A549 (cell line): ENCODE results near the gene ERLIN1. TPM values are rescaled to one million over a fixed set of nuclear protein-coding genes. Genes with fewer than 3 reads are reported as not detected.
A peak's percentile ranks its signal among the peaks of the same experiment; 100 is the strongest.

Experiments
- ATAC-seq, 2 experiments: fragments of 200-7000 bp in 1 of 2; fragments of >200 bp in 1 of 2; cut with Nextera tagmentation in 1 of 2; cut with Tn5 transposase in 1 of 2; 3 replicates each; pipeline versions ENCODE4 v1.8.0 to v1.9.1; 2018 to 2020; ENCODE audit warnings: mild to moderate bottlenecking in 1 of 2, moderate library complexity in 1 of 2
- CTCF ChIA-PET: fragments of 300-600 bp; sonication (Branson Sonifier 250); formaldehyde crosslinking; extraction: SDS; loops from one replicate; lab custom pipeline; 2021; ENCODE audit warnings: antibody characterized with exemption, inconsistent platforms; lab: Yijun Ruan, JAX
- POLR2A ChIA-PET: fragments of 350-600 bp; formaldehyde crosslinking; extraction: SDS; loops from one replicate; lab custom pipeline; 2021; ENCODE audit warnings: antibody characterized with exemption, inconsistent platforms; lab: Yijun Ruan, JAX
- DNase-seq, 2 experiments: peaks; one replicate each; pipeline versions ENCODE4 v3.0.0 to v3.0.0-alpha.2; 2011 to 2016; ENCODE audit warnings: low read depth in 1 of 2, low spot score in 1 of 2
- FAIRE-seq: peaks from 2 replicates; lab custom pipeline; 2011; peaks lifted over from hg19 to GRCh38; lab: Jason Lieb, UNC
- H3K27ac ChIP-seq, 2 experiments: fragments of >200 bp; sonication (Bioruptor Twin); formaldehyde crosslinking; 3 replicates each; pipeline ENCODE4 v1.5.1; 2016 to 2017
- H3K4me1 ChIP-seq: fragments of >200 bp; sonication (Bioruptor Twin); formaldehyde crosslinking; 3 replicates; pipeline ENCODE4 v1.6.1; 2016
- H3K4me2 ChIP-seq: fragments of >200 bp; sonication (Bioruptor Twin); formaldehyde crosslinking; 3 replicates; pipeline ENCODE4 v1.6.1; 2016
- H3K4me3 ChIP-seq: fragments of >200 bp; sonication (Bioruptor Twin); formaldehyde crosslinking; 3 replicates; pipeline ENCODE4 v1.5.1; 2016
- H3K9me3 ChIP-seq: fragments of >200 bp; sonication (Bioruptor Twin); formaldehyde crosslinking; 3 replicates; pipeline ENCODE4 v1.6.1; 2016
- BHLHE40 ChIP-seq: IDR thresholded peaks from 2 replicates; pipeline ENCODE4 v1.6.1; 2012; ENCODE audit warnings: low read depth, low read length, inconsistent platforms
- CEBPB ChIP-seq, 2 experiments: fragments of >200 bp in 1 of 2; sonication (Bioruptor Twin) in 1 of 2; formaldehyde crosslinking in 1 of 2; IDR thresholded peaks; 2 replicates each; pipeline ENCODE4 v1.6.1; 2012 to 2016
- CHD4 ChIP-seq: fragments of 200-600 bp; sonication (generic); IDR thresholded peaks from 2 replicates; pipeline ENCODE4 v1.6.1; 2016; ENCODE audit warnings: antibody characterized with exemption, mild to moderate bottlenecking, borderline replicate concordance
- E2F6 ChIP-seq: IDR thresholded peaks from 2 replicates; pipeline ENCODE4 v1.6.1; 2012; ENCODE audit warnings: low read depth, borderline replicate concordance
- EHMT2 ChIP-seq: fragments of 200-600 bp; sonication (generic); IDR thresholded peaks from 2 replicates; pipeline ENCODE4 v1.6.1; 2016; ENCODE audit warnings: antibody characterized with exemption, low read depth, mild to moderate bottlenecking, moderate library complexity
- ELK1 ChIP-seq: fragments of 150-350 bp; IDR thresholded peaks from 2 replicates; pipeline ENCODE4 v1.6.1; 2014; ENCODE audit warnings: low read depth, mild to moderate bottlenecking, low read length
- ESRRA ChIP-seq: fragments of 150-350 bp; IDR thresholded peaks from 2 replicates; pipeline ENCODE4 v1.6.1; 2014; ENCODE audit warnings: mild to moderate bottlenecking, low read length, borderline replicate concordance
- GATA3 ChIP-seq: IDR thresholded peaks from 2 replicates; pipeline ENCODE4 v1.6.1; 2012; ENCODE audit warnings: borderline replicate concordance
- HDAC2 ChIP-seq: fragments of 200-600 bp; sonication (generic); IDR thresholded peaks from 2 replicates; pipeline ENCODE4 v1.6.1; 2016
- HES2 ChIP-seq: fragments of >200 bp; sonication (Bioruptor Twin); formaldehyde crosslinking; IDR thresholded peaks from 2 replicates; pipeline ENCODE4 v1.6.1; 2016
- HEYL ChIP-seq: fragments of 250-450 bp; sonication (Bioruptor Pico); IDR thresholded peaks from 2 replicates; pipeline ENCODE4 v1.8.0; 2021; ENCODE audit warnings: mild to moderate bottlenecking, moderate library complexity
- HOXA7 ChIP-seq: fragments of 250-450 bp; sonication (Bioruptor Pico); IDR thresholded peaks from 2 replicates; pipeline ENCODE4 v1.5.0; 2020; ENCODE audit warnings: mild to moderate bottlenecking, moderate library complexity
- HOXB13 ChIP-seq: fragments of 250-450 bp; sonication (Bioruptor Pico); IDR thresholded peaks from 2 replicates; pipeline ENCODE4 v1.5.0; 2020; ENCODE audit warnings: low read depth, mild to moderate bottlenecking, moderate library complexity
- HOXB5 ChIP-seq: fragments of 250-450 bp; sonication (Bioruptor Pico); IDR thresholded peaks from 2 replicates; pipeline ENCODE4 v1.5.0; 2020; ENCODE audit warnings: mild to moderate bottlenecking, moderate library complexity
- JUN ChIP-seq, 2 experiments: fragments of >200 bp; sonication (Bioruptor Twin); formaldehyde crosslinking; IDR thresholded peaks; 2 replicates in 1 of 2; 3 replicates in 1 of 2; pipeline ENCODE4 v1.6.1; 2016 to 2017
- KDM1A ChIP-seq: fragments of 200-600 bp; sonication (generic); IDR thresholded peaks from 2 replicates; pipeline ENCODE4 v1.6.1; 2016; ENCODE audit warnings: low read depth, mild to moderate bottlenecking
- KDM5A ChIP-seq: fragments of 200-600 bp; sonication (generic); IDR thresholded peaks from 2 replicates; pipeline ENCODE4 v1.6.1; 2016; ENCODE audit warnings: antibody characterized with exemption, mild to moderate bottlenecking
- MYC ChIP-seq: IDR thresholded peaks from 2 replicates; pipeline ENCODE4 v1.6.1; 2012; ENCODE audit warnings: mild to moderate bottlenecking, inconsistent platforms, low read length, improper control_type of control experiment, borderline replicate concordance
- NR3C1 ChIP-seq: fragments of >200 bp; sonication (Bioruptor Twin); formaldehyde crosslinking; IDR thresholded peaks from 3 replicates; pipeline ENCODE4 v1.6.1; 2017
- PHF8 ChIP-seq: fragments of 200-600 bp; sonication (generic); IDR thresholded peaks from 2 replicates; pipeline ENCODE4 v1.6.1; 2016; ENCODE audit warnings: low read depth, mild to moderate bottlenecking, antibody characterized with exemption, moderate library complexity, borderline replicate concordance
- REST ChIP-seq: fragments of 200-600 bp; sonication (generic); IDR thresholded peaks from 2 replicates; pipeline ENCODE4 v1.6.1; 2016; ENCODE audit warnings: antibody characterized with exemption, mild to moderate bottlenecking, moderate library complexity
- RNF2 ChIP-seq: fragments of 200-600 bp; sonication (generic); IDR thresholded peaks from 2 replicates; pipeline ENCODE4 v1.6.1; 2016; ENCODE audit warnings: low read depth, mild to moderate bottlenecking, antibody characterized with exemption, moderate library complexity, borderline replicate concordance
- USF2 ChIP-seq: fragments of 450-650 bp; IDR thresholded peaks from 2 replicates; pipeline ENCODE4 v1.6.1; 2014; ENCODE audit warnings: antibody characterized with exemption
- ZC3H11A ChIP-seq: fragments of 450-650 bp; IDR thresholded peaks from 2 replicates; pipeline ENCODE4 v1.6.1; 2014; ENCODE audit warnings: antibody characterized with exemption, mild to moderate bottlenecking
- ZFP36 ChIP-seq: fragments of 450-650 bp; IDR thresholded peaks from 2 replicates; pipeline ENCODE4 v1.6.1; 2014; ENCODE audit warnings: borderline replicate concordance; ENCODE audit not compliant: partially characterized antibody
- WGBS: methylation state at CpG from one replicate; pipeline ENCODE4 v1.1.6; 2017; ENCODE audit errors: missing lambda C conversion rate; 5-methylcytosine and 5-hydroxymethylcytosine counted together
- polyA plus RNA-seq, 4 experiments: library from polyadenylated mRNA; depleted of rRNA in 3 of 4; stranded (reverse); fragments of >200 nt; fragmentation: RNase III in 1 of 4; extraction: RNeasy Plus Mini Kit Qiagen cat#74134 plus additional on column Dnase treatment in 1 of 4; gene quantifications; 2 replicates in 3 of 4; 3 replicates in 1 of 4; pipeline ENCODE4 v1.2.3, GENCODE V29; 2011 to 2017

Gene ERLIN1
- polyA plus RNA-seq, 2 of the 4 experiments (the other 2 are of a cell fraction) = 62.8 to 78.4 TPM

GRCh38 chr10:100184840-100185239 lies 989 bp downstream of the ERLIN1 start:
- 14% methylated on average over 4 of the region's 4 CpGs for WGBS
- Histone ChIP-seq H3K4me2 (peak overlapping the region; percentile 93), H3K4me3 (peak overlapping the region; percentile 75), H3K27ac (peak overlapping the region; percentile 83 to 94), H3K4me1 (peaks cover 34% of the 10 kb centered on the region), H3K9me3 (no peaks in the 10 kb centered on the region)
- POLR2A ChIA-PET = no interaction called here
- FAIRE-seq (no peak), ATAC-seq (peak in 1 of 2 experiments; percentile 28; a peak in 3 of 6 replicates), DNase-seq (peak; percentile 23 to 25)
- CTCF ChIA-PET = interaction anchor here (1.0 to 1.3 kb wide), 4 partner anchors 10 to 339 kb away, joined by 3 read pairs; no protein-coding TSS in a partner anchor
- TF ChIP-seq ZC3H11A = no peak
- TF ChIP-seq HDAC2 = no peak
- no peak for TF ChIP-seq CHD4
- no peak for TF ChIP-seq CEBPB (IDR thresholded peaks at IDR 0.05)
- no peak for TF ChIP-seq REST
- TF ChIP-seq MYC = no peak
- no peak for TF ChIP-seq HEYL (CRISPR knock-in tag)
- no peak for TF ChIP-seq KDM5A
- no peak for TF ChIP-seq NR3C1
- no peak for TF ChIP-seq HOXB13 (CRISPR knock-in tag)
- no peak for TF ChIP-seq BHLHE40
- no peak for TF ChIP-seq GATA3
- TF ChIP-seq ELK1 = no peak
- TF ChIP-seq E2F6 = no peak
- no peak for TF ChIP-seq HOXA7 (CRISPR knock-in tag)
- no peak for TF ChIP-seq ESRRA
- TF ChIP-seq JUN (IDR thresholded peaks at IDR 0.05) = no peak
- TF ChIP-seq ZFP36 = no peak
- no peak for TF ChIP-seq USF2
- TF ChIP-seq HES2 = no peak

- peaks cover 34% of the 10 kb centered on the region for H3K4me1 ChIP-seq
- FAIRE-seq (no peak), ATAC-seq (no peak), DNase-seq (no peak)
- TF ChIP-seq RNF2 = no peak
- no peak for TF ChIP-seq KDM1A
- TF ChIP-seq PHF8 = no peak
- no peak for TF ChIP-seq ZFP36
- TF ChIP-seq HOXB5 = no peak
- TF ChIP-seq EHMT2 = no peak
- no peak for TF ChIP-seq HDAC2
- H3K4me2 ChIP-seq = peak overlapping the region; percentile 93
- ChIA-PET POLR2A (no interaction called here), CTCF (interaction anchor here (1.0 to 1.3 kb wide), 4 partner anchors 9 to 339 kb away, joined by 3 read pairs; no protein-coding TSS in a partner anchor)
- peak overlapping the region in 1 of 2 experiments; percentile 94; a peak in 3 of 6 replicates for H3K27ac ChIP-seq
- 71% methylated on average over 1 of the region's 1 CpG for WGBS
- no peaks in the 10 kb centered on the region for H3K9me3 ChIP-seq
- peak overlapping the region; percentile 75 for H3K4me3 ChIP-seq
Measured at GRCh38 chr10:100184426-100184825, 1.4 kb downstream of the ERLIN1 start.
